NT2/D1 (cell line): Measurements from ENCODE around the gene SMPD3.

ENCODE experiments used
- YY1 ChIP-seq: IDR thresholded peaks from 2 replicates; pipeline ENCODE4 v1.6.1; 2011; ENCODE audit not compliant: insufficient read length, insufficient read depth
- ZNF274 ChIP-seq: IDR thresholded peaks from 2 replicates; pipeline ENCODE4 v1.6.1; 2011; ENCODE audit warnings: mild to moderate bottlenecking, low read depth, low read length

DNA sequence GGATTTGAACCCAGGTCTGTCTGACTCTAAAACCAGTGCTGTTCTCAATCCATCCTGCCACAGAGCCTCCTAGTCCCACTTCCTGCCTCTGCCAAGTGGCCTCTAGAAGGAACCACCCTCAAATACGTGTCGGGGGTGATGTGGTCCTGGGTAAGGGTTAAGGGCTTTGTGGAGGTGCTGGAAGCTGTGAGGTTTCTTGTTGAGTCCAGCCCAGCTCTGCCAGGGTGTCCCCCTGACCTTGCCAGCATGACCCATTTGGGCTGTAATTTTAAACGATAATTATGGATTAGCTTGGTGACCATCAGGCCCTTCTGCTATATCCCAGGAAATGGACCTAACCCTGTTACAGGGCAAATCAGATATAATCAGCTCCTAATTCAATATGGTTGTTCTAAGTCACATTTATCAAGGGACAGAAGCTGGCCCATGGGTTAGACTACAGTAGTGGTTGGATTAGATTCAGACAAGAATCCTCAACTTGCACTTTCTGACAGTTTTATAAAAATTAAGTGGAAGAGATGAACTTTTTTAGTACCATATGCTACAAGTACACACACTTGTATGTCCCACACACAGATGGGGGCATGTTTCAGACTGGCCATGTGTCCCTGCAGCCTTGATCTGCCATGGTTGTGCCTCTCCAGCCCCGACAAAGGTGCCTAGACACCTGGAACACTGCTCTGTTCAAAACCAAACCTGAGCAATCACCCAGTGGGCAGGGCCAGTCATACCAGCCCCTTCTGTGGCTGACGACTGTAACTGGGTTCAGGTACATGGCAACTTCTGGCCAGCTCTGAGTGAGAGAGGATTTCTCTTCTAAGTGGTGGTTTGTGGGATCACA is 48.0 kb downstream of the SMPD3 start:
- TF ChIP-seq YY1 (no peak), ZNF274 (no peak)
